GM12878 (cell line): Measurements from ENCODE around the gene DGKQ. TPM values are rescaled to one million over a fixed set of nuclear protein-coding genes. Genes with fewer than 3 reads are reported as not detected.

Experiments
- CHD4 ChIP-seq: fragments of 200-600 bp; sonication (generic); IDR thresholded peaks from 2 replicates; pipeline ENCODE4 v1.6.1; 2016; ENCODE audit warnings: mild to moderate bottlenecking
- FOS ChIP-seq: IDR thresholded peaks from 3 replicates; pipeline ENCODE4 v1.6.1; 2011; ENCODE audit warnings: borderline replicate concordance; ENCODE audit not compliant: insufficient read length; ENCODE audit errors: extremely low read depth
- MTA3 ChIP-seq: IDR thresholded peaks from 2 replicates; pipeline ENCODE4 v1.6.1; 2012; ENCODE audit warnings: low read length, inconsistent platforms, borderline replicate concordance
- NBN ChIP-seq: fragments of 450-650 bp; IDR thresholded peaks from 2 replicates; pipeline ENCODE4 v1.6.1; 2016
- NR2C1 ChIP-seq: fragments of 450-650 bp; IDR thresholded peaks from 2 replicates; pipeline ENCODE4 v1.6.1; 2017; ENCODE audit warnings: antibody characterized with exemption, mild to moderate bottlenecking, moderate library complexity
- RAD21 ChIP-seq: IDR thresholded peaks from 2 replicates; pipeline ENCODE4 v1.6.1; 2011; ENCODE audit warnings: mild to moderate bottlenecking, low read depth, low read length, moderate library complexity; ENCODE audit not compliant: insufficient read depth
- RCOR1 ChIP-seq: conservative IDR thresholded peaks from 2 replicates; pipeline ENCODE4 v1.6.1; 2012; ENCODE audit warnings: low read depth, low read length, improper control_type of control experiment
- RELA ChIP-seq: fragments of 450-650 bp; IDR thresholded peaks from 2 replicates; pipeline ENCODE4 v1.8.0; 2014; ENCODE audit warnings: borderline replicate concordance; ENCODE audit not compliant: partially characterized antibody
- SMC3 ChIP-seq: IDR thresholded peaks from 2 replicates; pipeline ENCODE4 v1.6.1; 2011; ENCODE audit warnings: low read length, improper control_type of control experiment, borderline replicate concordance
- YY1 ChIP-seq: IDR thresholded peaks from 2 replicates; pipeline ENCODE4 v1.6.1; 2011; ENCODE audit warnings: low read depth, mild to moderate bottlenecking, low read length
- ZSCAN29 ChIP-seq: fragments of 450-650 bp; IDR thresholded peaks from 2 replicates; pipeline ENCODE4 v1.6.1; 2017; ENCODE audit warnings: mild to moderate bottlenecking, moderate library complexity
- ZZZ3 ChIP-seq: IDR thresholded peaks from 2 replicates; pipeline ENCODE4 v1.6.1; 2011; ENCODE audit warnings: low read depth; ENCODE audit not compliant: control insufficient read depth, insufficient read length
- polyA plus RNA-seq, 11 experiments: library from polyadenylated mRNA; depleted of rRNA in 4 of 11; unstranded in 6 of 11; stranded (reverse) in 5 of 11; fragments of >200 nt; fragmentation: Nextera tagmentation in 4 of 11; fragmentation: Illumina TruSeq in 1 of 11; extraction: Ambion mirVana in 4 of 11; extraction: Trizol in 1 of 11; gene quantifications; 1 replicate in 1 of 11; 2 replicates in 10 of 11; pipeline versions ENCODE4 v1.2.1 to v1.2.3, GENCODE V29; 2011 to 2016; ENCODE audit warnings: inconsistent platforms in 2 of 11, missing spikeins in 2 of 11, low read depth in 1 of 11
- total RNA-seq, 4 experiments: library from RNA; depleted of rRNA in 3 of 4; stranded (reverse); fragments of >200 nt in 3 of 4; fragmentation: Illumina TruSeq in 1 of 4; extraction: Trizol in 1 of 4; gene quantifications; 2 replicates each; pipeline versions ENCODE4 v1.2.1 to v1.2.3, GENCODE V29; 2013 to 2021
- TF ChIP-seq, protein P1 (sequence below): fragments of 450-650 bp; IDR thresholded peaks from 2 replicates; pipeline ENCODE4 v1.6.1; 2017; ENCODE audit warnings: mild to moderate bottlenecking, moderate library complexity
- TF ChIP-seq, protein P2 (sequence below): fragments of 450-650 bp; conservative IDR thresholded peaks from 2 replicates; pipeline ENCODE4 v1.6.1; 2017; ENCODE audit warnings: mild to moderate bottlenecking, moderate library complexity
- TF ChIP-seq, protein P3 (sequence below): fragments of 450-650 bp; formaldehyde crosslinking; IDR thresholded peaks from 2 replicates; pipeline ENCODE4 v1.4.0; 2022; ENCODE audit warnings: mild to moderate bottlenecking, moderate library complexity
- TF ChIP-seq, protein P4 (sequence below): IDR thresholded peaks from 2 replicates; pipeline ENCODE4 v1.6.1; 2012; ENCODE audit warnings: low read depth, low read length, improper control_type of control experiment
- TF ChIP-seq, protein P5 (sequence below): IDR thresholded peaks from 2 replicates; pipeline ENCODE4 v1.6.1; 2011; ENCODE audit warnings: borderline replicate concordance, low read depth, mild to moderate bottlenecking, moderate library complexity, low read length; ENCODE audit not compliant: insufficient read depth, poor library complexity, severe bottlenecking

DGKQ gene
- total and polyA plus RNA-seq, 10 of the 15 experiments (the other 5 are each of a cell fraction or from before 2014, with no cell fraction given), result 0.11 to 10.5 (median 1.4) TPM

DNA sequence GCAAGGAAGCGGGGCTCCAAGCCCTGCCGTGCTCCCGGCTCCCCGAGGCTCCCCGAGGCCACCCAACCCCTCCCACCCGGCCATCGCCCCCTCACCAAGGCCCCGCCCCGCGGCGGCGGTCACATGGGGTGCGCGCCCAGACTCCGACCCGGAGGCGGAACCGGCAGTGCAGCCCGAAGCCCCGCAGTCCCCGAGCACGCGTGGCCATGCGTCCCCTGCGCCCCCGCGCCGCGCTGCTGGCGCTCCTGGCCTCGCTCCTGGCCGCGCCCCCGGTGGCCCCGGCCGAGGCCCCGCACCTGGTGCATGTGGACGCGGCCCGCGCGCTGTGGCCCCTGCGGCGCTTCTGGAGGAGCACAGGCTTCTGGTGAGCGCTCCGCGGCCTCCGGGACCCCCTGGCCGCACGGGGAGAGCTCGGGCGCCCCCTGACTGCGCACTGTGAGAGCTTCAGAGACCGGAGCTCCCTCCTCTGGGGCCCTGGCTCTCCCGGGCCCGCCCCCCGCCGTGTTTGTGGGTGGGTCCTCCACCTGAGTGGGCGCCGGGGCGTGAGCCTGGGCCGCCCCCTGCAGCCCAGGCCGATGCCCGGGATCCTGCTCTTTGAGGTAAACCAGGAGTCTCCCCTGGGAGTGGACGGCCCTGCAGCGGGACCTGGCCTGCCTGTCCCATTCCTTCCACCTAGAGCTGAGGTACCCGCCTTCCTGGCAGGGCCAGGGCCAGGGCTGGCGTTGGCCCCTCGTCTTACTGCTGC, 13.7 kb upstream of the DGKQ start, which contains the start of gene IDUA (continued):
- TF ChIP-seq, protein P1, sequence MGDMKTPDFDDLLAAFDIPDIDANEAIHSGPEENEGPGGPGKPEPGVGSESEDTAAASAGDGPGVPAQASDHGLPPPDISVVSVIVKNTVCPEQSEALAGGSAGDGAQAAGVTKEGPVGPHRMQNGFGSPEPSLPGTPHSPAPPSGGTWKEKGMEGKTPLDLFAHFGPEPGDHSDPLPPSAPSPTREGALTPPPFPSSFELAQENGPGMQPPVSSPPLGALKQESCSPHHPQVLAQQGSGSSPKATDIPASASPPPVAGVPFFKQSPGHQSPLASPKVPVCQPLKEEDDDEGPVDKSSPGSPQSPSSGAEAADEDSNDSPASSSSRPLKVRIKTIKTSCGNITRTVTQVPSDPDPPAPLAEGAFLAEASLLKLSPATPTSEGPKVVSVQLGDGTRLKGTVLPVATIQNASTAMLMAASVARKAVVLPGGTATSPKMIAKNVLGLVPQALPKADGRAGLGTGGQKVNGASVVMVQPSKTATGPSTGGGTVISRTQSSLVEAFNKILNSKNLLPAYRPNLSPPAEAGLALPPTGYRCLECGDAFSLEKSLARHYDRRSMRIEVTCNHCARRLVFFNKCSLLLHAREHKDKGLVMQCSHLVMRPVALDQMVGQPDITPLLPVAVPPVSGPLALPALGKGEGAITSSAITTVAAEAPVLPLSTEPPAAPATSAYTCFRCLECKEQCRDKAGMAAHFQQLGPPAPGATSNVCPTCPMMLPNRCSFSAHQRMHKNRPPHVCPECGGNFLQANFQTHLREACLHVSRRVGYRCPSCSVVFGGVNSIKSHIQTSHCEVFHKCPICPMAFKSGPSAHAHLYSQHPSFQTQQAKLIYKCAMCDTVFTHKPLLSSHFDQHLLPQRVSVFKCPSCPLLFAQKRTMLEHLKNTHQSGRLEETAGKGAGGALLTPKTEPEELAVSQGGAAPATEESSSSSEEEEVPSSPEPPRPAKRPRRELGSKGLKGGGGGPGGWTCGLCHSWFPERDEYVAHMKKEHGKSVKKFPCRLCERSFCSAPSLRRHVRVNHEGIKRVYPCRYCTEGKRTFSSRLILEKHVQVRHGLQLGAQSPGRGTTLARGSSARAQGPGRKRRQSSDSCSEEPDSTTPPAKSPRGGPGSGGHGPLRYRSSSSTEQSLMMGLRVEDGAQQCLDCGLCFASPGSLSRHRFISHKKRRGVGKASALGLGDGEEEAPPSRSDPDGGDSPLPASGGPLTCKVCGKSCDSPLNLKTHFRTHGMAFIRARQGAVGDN, result peak; percentile 87
- TF ChIP-seq YY1, result peak; percentile 43; the same call in 1 of the 2 replicates
- TF ChIP-seq, protein P2, sequence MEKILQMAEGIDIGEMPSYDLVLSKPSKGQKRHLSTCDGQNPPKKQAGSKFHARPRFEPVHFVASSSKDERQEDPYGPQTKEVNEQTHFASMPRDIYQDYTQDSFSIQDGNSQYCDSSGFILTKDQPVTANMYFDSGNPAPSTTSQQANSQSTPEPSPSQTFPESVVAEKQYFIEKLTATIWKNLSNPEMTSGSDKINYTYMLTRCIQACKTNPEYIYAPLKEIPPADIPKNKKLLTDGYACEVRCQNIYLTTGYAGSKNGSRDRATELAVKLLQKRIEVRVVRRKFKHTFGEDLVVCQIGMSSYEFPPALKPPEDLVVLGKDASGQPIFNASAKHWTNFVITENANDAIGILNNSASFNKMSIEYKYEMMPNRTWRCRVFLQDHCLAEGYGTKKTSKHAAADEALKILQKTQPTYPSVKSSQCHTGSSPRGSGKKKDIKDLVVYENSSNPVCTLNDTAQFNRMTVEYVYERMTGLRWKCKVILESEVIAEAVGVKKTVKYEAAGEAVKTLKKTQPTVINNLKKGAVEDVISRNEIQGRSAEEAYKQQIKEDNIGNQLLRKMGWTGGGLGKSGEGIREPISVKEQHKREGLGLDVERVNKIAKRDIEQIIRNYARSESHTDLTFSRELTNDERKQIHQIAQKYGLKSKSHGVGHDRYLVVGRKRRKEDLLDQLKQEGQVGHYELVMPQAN, result peak; percentile 98
- peak; percentile 62 for TF ChIP-seq SMC3
- TF ChIP-seq RELA, result peak; percentile 9
- no peak for TF ChIP-seq ZZZ3
- peak; percentile 91 for TF ChIP-seq NR2C1
- peak; percentile 77; the same call in 1 of the 2 replicates for TF ChIP-seq ZSCAN29
- TF ChIP-seq RCOR1, result 0 out of 2 replicates have a peak, but pooled peaks have one; percentile 22
- TF ChIP-seq, protein P3, sequence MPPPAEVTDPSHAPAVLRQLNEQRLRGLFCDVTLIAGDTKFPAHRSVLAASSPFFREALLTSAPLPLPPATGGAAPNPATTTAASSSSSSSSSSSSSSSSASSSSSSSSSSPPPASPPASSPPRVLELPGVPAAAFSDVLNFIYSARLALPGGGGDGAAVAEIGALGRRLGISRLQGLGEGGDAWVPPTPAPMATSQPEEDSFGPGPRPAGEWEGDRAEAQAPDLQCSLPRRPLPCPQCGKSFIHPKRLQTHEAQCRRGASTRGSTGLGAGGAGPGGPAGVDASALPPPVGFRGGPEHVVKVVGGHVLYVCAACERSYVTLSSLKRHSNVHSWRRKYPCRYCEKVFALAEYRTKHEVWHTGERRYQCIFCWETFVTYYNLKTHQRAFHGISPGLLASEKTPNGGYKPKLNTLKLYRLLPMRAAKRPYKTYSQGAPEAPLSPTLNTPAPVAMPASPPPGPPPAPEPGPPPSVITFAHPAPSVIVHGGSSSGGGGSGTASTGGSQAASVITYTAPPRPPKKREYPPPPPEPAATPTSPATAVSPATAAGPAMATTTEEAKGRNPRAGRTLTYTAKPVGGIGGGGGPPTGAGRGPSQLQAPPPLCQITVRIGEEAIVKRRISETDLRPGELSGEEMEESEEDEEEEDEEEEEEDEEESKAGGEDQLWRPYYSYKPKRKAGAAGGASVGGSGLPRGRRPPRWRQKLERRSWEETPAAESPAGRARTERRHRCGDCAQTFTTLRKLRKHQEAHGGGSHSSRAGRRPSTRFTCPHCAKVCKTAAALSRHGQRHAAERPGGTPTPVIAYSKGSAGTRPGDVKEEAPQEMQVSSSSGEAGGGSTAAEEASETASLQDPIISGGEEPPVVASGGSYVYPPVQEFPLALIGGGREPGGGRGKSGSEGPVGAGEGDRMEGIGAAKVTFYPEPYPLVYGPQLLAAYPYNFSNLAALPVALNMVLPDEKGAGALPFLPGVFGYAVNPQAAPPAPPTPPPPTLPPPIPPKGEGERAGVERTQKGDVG (CRISPR knock-in tag), result no peak
- TF ChIP-seq FOS, result no peak
- TF ChIP-seq CHD4, result no peak
- TF ChIP-seq NBN, result no peak
- TF ChIP-seq, protein P4, sequence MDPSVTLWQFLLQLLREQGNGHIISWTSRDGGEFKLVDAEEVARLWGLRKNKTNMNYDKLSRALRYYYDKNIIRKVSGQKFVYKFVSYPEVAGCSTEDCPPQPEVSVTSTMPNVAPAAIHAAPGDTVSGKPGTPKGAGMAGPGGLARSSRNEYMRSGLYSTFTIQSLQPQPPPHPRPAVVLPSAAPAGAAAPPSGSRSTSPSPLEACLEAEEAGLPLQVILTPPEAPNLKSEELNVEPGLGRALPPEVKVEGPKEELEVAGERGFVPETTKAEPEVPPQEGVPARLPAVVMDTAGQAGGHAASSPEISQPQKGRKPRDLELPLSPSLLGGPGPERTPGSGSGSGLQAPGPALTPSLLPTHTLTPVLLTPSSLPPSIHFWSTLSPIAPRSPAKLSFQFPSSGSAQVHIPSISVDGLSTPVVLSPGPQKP, result no peak
- TF ChIP-seq, protein P5, sequence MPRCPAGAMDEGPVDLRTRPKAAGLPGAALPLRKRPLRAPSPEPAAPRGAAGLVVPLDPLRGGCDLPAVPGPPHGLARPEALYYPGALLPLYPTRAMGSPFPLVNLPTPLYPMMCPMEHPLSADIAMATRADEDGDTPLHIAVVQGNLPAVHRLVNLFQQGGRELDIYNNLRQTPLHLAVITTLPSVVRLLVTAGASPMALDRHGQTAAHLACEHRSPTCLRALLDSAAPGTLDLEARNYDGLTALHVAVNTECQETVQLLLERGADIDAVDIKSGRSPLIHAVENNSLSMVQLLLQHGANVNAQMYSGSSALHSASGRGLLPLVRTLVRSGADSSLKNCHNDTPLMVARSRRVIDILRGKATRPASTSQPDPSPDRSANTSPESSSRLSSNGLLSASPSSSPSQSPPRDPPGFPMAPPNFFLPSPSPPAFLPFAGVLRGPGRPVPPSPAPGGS, result no peak
- no peak for TF ChIP-seq MTA3
- TF ChIP-seq RAD21, result peak; percentile 73
